ENCODE measurements around the gene ROBO4.

- TF ChIP-seq ZNF70 (CRISPR knock-in tag; IDR thresholded peaks at IDR 0.05) (no peak), CREB5 (CRISPR knock-in tag; IDR thresholded peaks at IDR 0.05; ENCODE audit: low read depth) (no peak), GLIS3 (CRISPR knock-in tag; IDR thresholded peaks at IDR 0.05) (no peak), ZNF565 (CRISPR knock-in tag; conservative IDR thresholded peaks at IDR 0.05; ENCODE audit: low read depth) (no peak), PATZ1 (CRISPR knock-in tag; IDR thresholded peaks at IDR 0.05; ENCODE audit: borderline replicate concordance) (no peak), SNAI2 (CRISPR knock-in tag; IDR thresholded peaks at IDR 0.05) (no peak), ZFP30 (CRISPR knock-in tag; IDR thresholded peaks at IDR 0.05) (no peak), ZC3H10 (CRISPR knock-in tag; IDR thresholded peaks at IDR 0.05) (no peak), TCF4 (CRISPR knock-in tag; IDR thresholded peaks at IDR 0.05; ENCODE audit: borderline replicate concordance) (no peak), ARNTL (CRISPR knock-in tag; IDR thresholded peaks at IDR 0.05; ENCODE audit: borderline replicate concordance, low read depth) (no peak), ESRRG (CRISPR knock-in tag; IDR thresholded peaks at IDR 0.05) (no peak), RARB (CRISPR knock-in tag; IDR thresholded peaks at IDR 0.05) (no peak), POU6F1 (CRISPR knock-in tag; IDR thresholded peaks at IDR 0.05; ENCODE audit: borderline replicate concordance, low read depth) (no peak)
Measured at GRCh38 chr11:124875401-124875800, 22.3 kb downstream of the ROBO4 start.

Measured in SK-N-SH treated with all-trans-retinoic acid at 6 μM for 48 hours (cell line).